Activated CD8-positive, alpha-beta T cell treated with anti-CD3 and anti-CD28 coated beads for 36 hours (primary cell): Measurements from ENCODE around the gene RAPGEF1. TPM values are rescaled to one million over a fixed set of nuclear protein-coding genes. Genes with fewer than 3 reads are reported as not detected.
A peak's percentile ranks its signal among the peaks of the same experiment; 100 is the strongest.

Experiments used
- ATAC-seq: fragments of 200-7000 bp; cut with Tn5 transposase; one replicate; pipeline ENCODE4 v1.10.0; 2021; ENCODE audit warnings: mild to moderate bottlenecking, moderate library complexity
- CTCF ChIA-PET: fragments of 350-600 bp; sonication (Branson Sonifier 250); formaldehyde crosslinking; loops from one replicate; lab custom pipeline; 2021; ENCODE audit warnings: antibody characterized with exemption; lab: Charles Lee
- POLR2A ChIA-PET: fragments of 350-600 bp; sonication (Branson Sonifier 250); formaldehyde crosslinking; loops from one replicate; lab custom pipeline; 2021; ENCODE audit warnings: antibody characterized with exemption; lab: Charles Lee
- DNase-seq: peaks from one replicate; pipeline ENCODE4 v3.0.0-alpha.2; 2020
- H3K27ac Mint-ChIP-seq: one replicate; pipeline ENCODE4 v1.8.0; 2021; ENCODE audit warnings: mild to moderate bottlenecking, mixed read lengths
- H3K27me3 Mint-ChIP-seq: one replicate; pipeline ENCODE4 v1.8.0; 2021; ENCODE audit warnings: mixed read lengths
- H3K36me3 Mint-ChIP-seq: one replicate; pipeline ENCODE4 v1.8.0; 2021; ENCODE audit warnings: low read depth, mixed read lengths
- H3K4me1 Mint-ChIP-seq: one replicate; pipeline ENCODE4 v1.8.0; 2021; ENCODE audit warnings: low read depth, mixed read lengths
- H3K4me3 Mint-ChIP-seq: one replicate; pipeline ENCODE4 v1.8.0; 2021; ENCODE audit warnings: mild to moderate bottlenecking, moderate library complexity, mixed read lengths
- H3K9me3 Mint-ChIP-seq: one replicate; pipeline ENCODE4 v1.8.0; 2021; ENCODE audit warnings: mixed read lengths
- intact Hi-C: fragments of 100-400 bp; cut with micrococcal nuclease; formaldehyde crosslinking; loops from one replicate; pipeline ENCODE4 v1.10.0; 2022
- total RNA-seq, 2 experiments: library from RNA; stranded (reverse); gene quantifications; one replicate each; pipeline ENCODE4 v1.2.3, GENCODE V29; 2021
- TF ChIP-seq, protein P1 (sequence below): fragments of 200-600 bp; IDR thresholded peaks from one replicate; pipeline ENCODE4 v1.8.0; 2022; ENCODE audit warnings: antibody characterized with exemption, mild to moderate bottlenecking

Gene RAPGEF1
- total RNA-seq, 2 experiments from 2014 or later = 84.5 to 85.2 TPM

DNA sequence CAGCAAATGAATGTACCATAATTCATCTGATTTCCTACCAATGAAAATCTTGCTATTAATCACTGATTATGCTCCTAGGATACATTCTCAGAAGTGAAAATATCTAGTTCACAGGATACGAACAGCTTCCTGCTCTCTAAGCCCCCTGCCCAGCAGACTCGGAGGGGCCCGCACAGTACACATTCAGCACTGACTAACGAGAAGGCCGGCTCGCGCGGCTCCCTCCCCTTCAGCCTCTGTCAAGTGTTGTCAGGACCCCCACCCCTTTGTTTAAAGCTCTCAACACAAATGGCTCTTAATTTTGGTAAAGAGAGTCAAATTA is 112.6 kb downstream of the RAPGEF1 start:
- ATAC-seq = no peak
- H3K4me1 Mint-ChIP-seq = peaks cover 41% of the 10 kb centered on the region
- POLR2A ChIA-PET = interaction anchor here (1.2 to 4.7 kb wide), 5 partner anchors 10 to 113 kb away, joined by 3 to 17 read pairs (median 7); partner anchors contain the start of gene RAPGEF1

DNA sequence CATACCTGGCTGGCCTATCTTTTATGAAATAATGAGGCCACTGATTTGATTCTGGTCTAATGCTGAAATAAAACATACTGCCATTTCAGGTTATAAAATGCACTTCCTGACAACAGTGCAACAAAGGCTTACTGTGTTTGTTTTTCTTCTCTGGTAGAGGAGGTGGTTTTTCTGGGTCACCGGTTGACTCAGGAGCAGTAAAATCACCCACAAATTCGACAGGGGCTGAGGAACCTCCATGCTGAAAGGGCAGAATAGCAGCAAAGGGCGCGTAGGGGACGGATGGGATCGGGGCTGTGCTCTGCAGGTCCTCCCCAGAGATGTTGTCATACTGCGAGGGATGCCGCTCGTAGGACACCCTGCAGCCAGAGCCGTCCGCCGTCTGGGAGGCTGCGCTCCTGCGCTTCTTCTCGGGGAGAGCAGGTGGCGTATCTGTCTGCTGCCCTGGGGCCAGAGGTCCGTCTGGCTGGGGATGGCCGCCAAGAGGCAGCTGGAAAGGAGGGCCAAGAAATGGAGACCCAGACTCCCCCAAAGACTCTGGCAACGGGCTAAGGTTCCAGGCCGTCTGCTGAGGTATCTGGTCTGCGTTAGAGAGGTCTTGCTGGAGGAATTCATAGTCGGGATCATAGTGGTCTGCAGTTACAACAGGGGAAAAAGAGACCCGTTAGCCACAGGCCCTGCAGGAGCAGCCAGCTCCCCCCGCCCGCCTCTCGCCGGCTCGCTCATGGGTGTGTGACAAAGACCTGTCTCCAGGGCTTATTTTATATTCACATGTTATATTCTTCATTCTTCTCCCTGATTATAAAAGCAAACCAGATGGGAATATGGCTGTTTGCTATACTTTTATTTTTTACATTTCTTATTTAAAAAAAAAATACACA is 113.8 kb downstream of the RAPGEF1 start:
- no peaks in the 10 kb centered on the region for H3K9me3 Mint-ChIP-seq
- no peak overlapping the region for H3K4me3 Mint-ChIP-seq
- H3K27ac Mint-ChIP-seq = peak overlapping the region; percentile 64
- peaks cover 49% of the 10 kb centered on the region for H3K36me3 Mint-ChIP-seq
- POLR2A ChIA-PET = interaction anchor here (0.5 kb wide), 1 partner anchor 371 kb away, joined by 3 read pairs; no protein-coding TSS in a partner anchor
- CTCF ChIA-PET = interaction anchor here (0.7 kb wide), 1 partner anchor 9 kb away, joined by 3 read pairs; no protein-coding TSS in a partner anchor
- ATAC-seq = no peak
- TF ChIP-seq, protein P1, sequence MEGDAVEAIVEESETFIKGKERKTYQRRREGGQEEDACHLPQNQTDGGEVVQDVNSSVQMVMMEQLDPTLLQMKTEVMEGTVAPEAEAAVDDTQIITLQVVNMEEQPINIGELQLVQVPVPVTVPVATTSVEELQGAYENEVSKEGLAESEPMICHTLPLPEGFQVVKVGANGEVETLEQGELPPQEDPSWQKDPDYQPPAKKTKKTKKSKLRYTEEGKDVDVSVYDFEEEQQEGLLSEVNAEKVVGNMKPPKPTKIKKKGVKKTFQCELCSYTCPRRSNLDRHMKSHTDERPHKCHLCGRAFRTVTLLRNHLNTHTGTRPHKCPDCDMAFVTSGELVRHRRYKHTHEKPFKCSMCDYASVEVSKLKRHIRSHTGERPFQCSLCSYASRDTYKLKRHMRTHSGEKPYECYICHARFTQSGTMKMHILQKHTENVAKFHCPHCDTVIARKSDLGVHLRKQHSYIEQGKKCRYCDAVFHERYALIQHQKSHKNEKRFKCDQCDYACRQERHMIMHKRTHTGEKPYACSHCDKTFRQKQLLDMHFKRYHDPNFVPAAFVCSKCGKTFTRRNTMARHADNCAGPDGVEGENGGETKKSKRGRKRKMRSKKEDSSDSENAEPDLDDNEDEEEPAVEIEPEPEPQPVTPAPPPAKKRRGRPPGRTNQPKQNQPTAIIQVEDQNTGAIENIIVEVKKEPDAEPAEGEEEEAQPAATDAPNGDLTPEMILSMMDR = no peak
- intact Hi-C loops = no loop called here
- no peaks in the 10 kb centered on the region for H3K27me3 Mint-ChIP-seq
- peaks cover 37% of the 10 kb centered on the region for H3K4me1 Mint-ChIP-seq
- peak; percentile 18 for DNase-seq

More for the DNA sequence above, 112.6 kb downstream of the RAPGEF1 start:
- Mint-ChIP-seq H3K27me3 (no peaks in the 10 kb centered on the region), H3K4me3 (peak overlapping the region; percentile 20), H3K36me3 (peaks cover 48% of the 10 kb centered on the region), H3K9me3 (no peaks in the 10 kb centered on the region), H3K27ac (peak overlapping the region; percentile 88)
- TF ChIP-seq, protein P1 = no peak
- no peak for DNase-seq
- intact Hi-C loops = no loop called here
- CTCF ChIA-PET = interaction anchor here (0.9 to 1.0 kb wide), 2 partner anchors 36 to 116 kb away, joined by 3 read pairs; no protein-coding TSS in a partner anchor

DNA sequence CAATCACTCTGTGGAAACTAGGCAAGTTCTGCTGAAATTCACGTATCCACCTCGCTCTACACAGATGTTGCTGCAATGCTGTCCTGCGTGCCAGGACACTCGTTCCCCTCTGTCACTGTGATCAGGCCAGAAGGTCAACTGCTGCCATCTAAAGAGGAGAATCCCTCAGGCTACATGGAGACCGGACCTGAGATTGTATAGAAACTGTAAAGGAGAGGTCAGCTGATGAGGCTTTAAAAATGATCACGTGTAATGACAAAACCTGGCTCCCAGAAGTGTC is 114.4 kb downstream of the RAPGEF1 start:
- ATAC-seq (no peak), DNase-seq (no peak)
- Mint-ChIP-seq H3K27me3 (no peaks in the 10 kb centered on the region), H3K4me1 (peaks cover 32% of the 10 kb centered on the region), H3K4me3 (no peak overlapping the region), H3K27ac (peak overlapping the region; percentile 5), H3K36me3 (peaks cover 49% of the 10 kb centered on the region), H3K9me3 (no peaks in the 10 kb centered on the region)
- ChIA-PET POLR2A (no interaction called here), CTCF (no interaction called here)
- TF ChIP-seq, protein P1 = no peak
- intact Hi-C loops = no loop called here

DNA sequence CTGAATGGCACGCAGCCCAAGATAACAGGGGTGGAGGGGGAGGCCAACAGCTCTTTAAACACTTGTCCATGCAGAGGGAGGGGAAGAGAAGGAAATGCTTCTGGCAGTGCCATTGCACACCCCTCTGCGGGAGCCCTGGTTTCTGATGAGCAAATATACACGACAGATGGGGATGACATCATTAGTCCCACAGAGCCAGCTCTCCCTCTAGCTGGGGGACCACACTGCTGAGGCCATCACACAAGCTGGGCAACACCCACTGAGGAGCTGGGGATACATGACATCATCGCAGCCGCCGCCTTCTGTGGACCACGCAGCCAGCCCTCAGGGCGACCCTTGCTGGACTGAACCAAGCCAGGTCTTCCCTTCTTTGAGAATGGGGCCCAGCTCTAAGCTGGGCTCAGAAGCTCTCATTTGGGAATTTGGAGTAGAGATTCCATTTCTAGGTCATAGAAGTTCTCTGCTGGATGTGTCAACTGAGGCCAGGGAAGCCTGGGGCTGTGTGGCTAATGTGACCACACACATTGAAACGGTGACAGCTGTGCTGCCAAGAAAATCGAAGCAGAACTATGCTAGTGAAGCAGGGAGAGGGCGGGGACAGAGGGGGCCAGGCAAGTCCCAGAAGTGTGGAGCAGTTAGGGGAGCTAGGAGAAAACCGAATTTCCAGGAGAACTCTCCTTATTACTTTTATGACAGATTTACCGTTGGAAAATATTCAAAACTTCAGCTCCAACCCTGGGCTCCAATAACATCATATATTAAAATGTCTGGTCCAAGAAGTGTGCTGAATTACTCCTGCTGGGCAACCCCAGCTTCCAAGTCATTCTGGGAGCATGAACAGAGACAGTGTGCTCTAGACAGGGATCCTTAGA is 115.0 kb downstream of the RAPGEF1 start:
- Mint-ChIP-seq H3K4me1 (peaks cover 27% of the 10 kb centered on the region), H3K27me3 (no peaks in the 10 kb centered on the region), H3K4me3 (no peak overlapping the region), H3K27ac (peak overlapping the region; percentile 66), H3K36me3 (peaks cover 52% of the 10 kb centered on the region), H3K9me3 (no peaks in the 10 kb centered on the region)
- intact Hi-C loops = no loop called here
- CTCF ChIA-PET = interaction anchor here (1.1 to 1.4 kb wide), 3 partner anchors 116 to 131 kb away, joined by 3 to 4 read pairs (median 3); no protein-coding TSS in a partner anchor
- DNase-seq (no peak), ATAC-seq (no peak)
- TF ChIP-seq, protein P1 = no peak
- POLR2A ChIA-PET = interaction anchor here (0.9 kb wide), 1 partner anchor 115 kb away, joined by 3 read pairs; the partner anchor contains the start of gene RAPGEF1
